Stimulated activated CD8-positive, alpha-beta memory T cell treated with anti-CD3 and anti-CD28 coated beads, Interleukin-4, amount 100 ng/mL, for 1 hour (primary cell): ENCODE data around the gene IL36A.

Experiments used
- DNase-seq, 2 donors: peaks; one replicate each; pipeline ENCODE4 v3.0.0-alpha.2; 2020; ENCODE audit warnings: low read depth in 2 of 2, low spot score in 1 of 2

Gene IL36A

DNA sequence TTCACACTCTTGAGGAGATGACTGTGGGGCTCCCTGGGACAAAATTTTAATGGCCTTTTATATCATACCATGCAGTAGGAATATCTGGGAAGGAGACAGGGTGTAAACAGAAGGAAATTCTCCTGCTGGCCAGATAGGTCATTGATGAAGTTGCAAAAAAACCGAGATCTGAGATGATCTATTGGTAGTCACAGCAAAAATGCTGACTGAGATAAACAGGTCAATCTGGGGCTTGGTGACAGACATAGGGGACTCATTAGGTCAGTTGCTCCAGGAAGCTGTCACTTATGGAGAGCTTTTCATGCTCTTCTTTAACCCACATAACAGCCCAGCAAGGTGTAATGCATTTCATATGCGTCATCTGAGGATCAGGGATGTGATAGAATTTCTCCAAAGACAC is 2.6 kb upstream of the IL36A start:
- no peak for DNase-seq

DNA sequence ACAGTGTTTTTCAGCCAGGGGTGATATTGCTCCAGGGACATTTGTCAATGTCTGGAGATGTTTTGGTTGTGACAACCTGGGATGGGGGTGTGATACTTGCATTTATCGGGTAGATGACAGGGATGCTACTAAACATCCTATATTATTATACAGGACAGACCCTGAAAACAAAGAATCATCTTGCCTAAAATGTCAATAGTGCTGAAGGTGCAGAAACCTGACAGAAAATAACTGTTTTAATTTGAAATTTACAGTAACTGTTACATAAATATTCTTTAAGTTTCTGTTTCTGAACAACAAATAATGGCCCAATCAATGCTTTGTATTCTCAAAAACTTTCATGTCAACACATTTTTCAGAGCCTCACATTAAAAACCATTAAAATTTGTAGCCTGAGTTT is 2.0 kb downstream of the IL36A start:
- DNase-seq = no peak

DNA sequence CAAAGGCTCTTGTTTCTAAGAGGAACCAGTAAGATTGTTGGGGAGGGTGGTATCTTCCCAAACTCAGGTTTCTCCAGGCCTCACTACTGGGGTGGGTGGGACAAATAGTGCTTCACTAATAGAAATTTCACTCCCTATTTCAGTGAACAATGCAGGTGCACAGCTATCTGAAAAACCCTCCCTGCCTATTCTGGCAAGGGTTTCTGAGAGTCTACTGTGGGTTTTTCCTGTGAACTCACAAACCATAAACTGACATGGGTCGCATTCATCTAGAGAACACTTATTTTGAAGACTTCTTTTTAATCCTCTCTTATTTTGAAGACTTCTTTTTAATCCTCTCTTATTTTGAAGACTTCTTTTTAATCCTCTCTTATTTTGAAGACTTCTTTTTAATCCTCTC is 4.4 kb downstream of the IL36A start:
- no peak for DNase-seq

DNA sequence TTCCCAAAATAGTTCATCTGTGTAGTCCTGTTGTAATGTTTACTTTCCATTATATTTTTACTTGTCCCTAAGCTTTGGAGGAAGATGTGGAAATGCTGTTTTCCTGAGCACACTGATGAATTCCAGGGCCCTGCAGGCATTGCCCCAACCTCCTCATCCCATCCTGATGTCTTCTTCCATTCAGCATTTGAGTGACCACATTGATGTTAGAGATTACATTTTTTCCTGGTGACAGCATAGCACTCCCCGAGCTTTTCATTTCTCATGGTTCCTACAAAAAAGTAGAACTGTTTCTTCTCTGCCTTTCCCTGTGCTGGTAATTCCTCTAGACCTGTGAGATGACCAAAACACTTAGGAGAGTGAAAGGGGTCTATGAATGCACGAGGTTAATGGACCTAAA is 4.8 kb downstream of the IL36A start:
- no peak for DNase-seq

DNA sequence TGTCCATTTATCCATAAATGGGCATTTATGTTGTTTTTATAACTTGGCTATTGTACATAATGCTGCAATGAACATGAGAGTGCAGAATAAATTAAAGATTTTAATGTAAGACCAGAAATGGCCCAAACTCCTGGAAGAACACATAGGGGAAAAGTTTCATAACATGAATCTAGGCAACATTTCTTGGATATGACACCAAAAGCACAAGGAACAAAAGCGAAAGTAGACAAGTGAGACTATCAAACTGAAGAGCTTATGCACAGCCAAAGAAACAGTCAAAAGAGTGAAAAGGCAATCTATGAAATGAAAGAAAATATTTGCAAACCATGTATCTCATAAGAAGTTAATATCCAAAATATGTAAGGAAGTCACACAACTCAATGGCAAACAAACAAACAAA is 5.8 kb downstream of the IL36A start:
- DNase-seq = no peak

DNA sequence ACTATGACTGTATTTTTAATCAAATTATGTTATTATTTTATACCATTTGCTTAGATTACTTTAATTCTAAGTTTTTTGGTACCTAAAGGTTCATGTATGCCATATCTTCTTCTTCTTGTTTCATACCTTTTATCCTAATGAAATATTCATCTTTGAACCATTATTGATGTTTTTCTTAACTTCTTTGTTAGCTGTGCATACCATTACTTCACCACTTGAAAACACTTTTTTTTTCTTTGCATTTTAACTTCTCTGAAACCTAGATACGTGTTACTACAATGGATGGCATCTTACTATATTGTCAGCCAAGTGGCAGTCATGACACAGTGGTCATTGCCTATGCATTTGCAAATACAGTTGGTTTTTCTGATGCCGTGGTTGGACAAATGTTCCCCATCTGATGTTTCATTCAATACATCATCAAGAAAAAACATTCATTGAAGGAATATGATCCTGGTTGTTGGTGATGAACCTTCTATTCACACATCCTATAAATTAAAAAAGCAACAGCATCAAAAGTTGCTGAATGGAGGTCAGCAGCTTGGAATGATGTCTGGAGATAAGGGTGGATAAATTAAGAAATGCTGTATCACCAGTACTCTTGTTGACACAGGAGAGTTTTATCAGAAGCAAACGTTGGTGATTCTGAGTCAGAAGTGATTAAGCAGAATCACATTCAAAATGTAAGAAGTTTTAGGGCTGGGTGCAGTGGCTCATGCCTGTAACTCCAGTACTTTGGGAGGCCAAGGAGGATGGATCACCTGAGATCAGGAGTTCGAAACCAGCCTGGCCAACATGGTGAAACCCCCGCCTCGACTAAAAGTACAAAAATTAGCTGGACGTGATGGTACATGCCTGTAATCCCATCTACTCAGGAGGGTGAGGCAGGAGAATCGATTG is 7.4 kb downstream of the IL36A start:
- no peak for DNase-seq

DNA sequence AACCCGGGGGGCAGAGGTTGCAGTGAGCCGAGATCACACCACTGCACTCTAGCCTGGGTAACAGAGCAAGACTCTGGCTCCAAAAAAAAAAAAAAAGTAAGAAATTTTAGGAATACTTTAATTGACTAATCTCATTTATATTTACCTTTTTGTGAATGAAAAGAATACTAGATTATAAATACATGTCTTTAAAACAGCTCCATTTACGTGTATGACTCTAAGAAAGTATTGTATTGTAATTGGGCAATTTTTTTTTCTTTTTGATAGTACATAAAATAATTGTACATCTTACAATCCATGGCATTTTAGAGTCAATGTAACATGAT is 8.0 kb downstream of the IL36A start:
- DNase-seq = no peak

DNA sequence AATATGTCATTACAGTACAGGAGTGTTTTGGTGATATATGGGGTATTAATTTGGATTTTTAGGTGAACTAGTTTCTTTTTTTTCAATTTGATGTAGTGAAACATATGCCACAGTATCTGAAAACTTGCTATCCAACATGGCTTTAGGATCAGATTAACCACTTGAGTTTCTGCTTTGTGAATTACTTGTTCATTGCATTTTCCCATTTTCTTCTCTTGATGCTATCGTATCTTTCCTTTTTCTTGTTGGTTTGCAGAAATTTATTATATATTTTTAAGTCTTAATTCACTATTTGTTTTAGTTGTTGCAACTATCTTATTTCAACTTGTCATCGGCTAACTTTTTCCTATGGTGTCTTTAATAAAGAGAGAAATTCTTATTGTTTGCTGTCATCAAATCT is 8.8 kb downstream of the IL36A start:
- no peak for DNase-seq

DNA sequence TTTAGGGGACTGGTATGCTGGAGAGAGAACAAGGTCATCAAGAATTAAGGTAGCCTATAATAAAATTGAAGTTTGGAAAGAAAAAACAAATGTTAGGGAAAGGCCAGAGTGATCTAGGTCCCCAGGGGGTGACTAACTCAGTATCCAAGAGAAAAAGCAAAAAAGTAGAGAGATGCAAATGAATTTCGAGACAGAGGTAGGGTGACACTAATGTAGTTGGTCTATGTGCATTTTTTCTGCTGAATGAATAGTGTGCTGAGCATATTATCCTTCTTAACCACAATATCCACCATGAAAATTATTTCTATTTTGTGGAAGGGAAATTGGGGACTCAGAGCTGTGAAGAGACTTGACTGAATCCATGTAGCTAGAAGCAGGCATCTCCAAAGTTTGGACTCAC is 9.8 kb downstream of the IL36A start:
- DNase-seq = no peak

DNA sequence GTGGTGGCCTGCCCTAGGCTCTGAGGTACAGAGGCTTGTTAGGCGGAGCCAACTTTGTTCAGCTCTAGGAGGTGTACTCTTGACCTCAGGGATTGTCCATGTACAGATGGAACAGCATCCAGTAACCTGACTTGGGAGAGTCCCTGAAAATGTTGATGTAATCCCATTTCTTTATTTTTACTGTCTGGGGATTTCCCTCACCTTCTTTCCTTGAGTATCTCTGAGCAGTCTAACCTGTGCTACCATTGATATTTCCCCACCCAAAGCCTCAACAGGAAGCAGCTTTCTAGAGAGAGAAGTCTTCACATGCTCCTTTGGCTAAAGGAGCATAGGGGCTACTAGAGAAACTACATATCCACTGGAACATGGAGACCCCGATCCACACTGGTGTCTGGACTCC is 10.4 kb downstream of the IL36A start:
- DNase-seq = no peak

DNA sequence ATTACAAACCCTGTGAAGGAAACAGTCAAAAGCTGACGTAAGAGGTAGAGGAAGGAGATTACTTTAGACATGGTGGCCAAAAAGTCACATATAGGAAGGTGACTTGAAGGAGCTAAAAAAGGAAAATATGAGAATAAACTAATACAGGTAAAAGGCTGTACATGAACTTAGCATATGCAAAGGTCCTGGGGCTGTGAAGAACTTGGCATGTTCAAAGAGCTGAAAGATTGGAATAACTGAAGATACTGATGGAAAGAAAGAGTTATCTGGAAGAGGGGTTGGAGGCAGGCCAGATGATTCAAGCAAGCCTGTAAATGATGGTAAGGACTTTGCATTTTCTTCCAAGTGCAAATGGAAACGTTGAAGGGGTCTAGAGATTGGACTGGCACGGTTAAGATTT is 13.2 kb downstream of the IL36A start:
- DNase-seq = no peak

DNA sequence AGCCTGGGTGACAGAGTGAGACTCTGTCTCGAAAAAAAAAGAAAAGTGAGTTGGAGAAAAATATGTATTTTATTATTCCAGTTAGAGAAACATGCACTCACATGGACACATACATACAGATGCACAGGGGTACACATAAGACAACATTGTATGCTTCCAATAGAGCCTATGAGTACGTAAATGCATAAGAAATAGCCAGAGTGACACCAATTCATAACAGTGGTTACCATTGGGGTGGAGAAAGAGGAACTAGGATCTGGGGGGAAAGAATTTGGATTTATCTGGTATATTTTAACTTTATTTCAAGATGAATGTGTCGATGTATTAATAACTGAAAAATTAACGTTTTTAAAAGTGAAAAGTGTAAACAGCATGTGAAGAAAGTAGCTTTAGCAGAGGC is 16.1 kb downstream of the IL36A start:
- no peak for DNase-seq

DNA sequence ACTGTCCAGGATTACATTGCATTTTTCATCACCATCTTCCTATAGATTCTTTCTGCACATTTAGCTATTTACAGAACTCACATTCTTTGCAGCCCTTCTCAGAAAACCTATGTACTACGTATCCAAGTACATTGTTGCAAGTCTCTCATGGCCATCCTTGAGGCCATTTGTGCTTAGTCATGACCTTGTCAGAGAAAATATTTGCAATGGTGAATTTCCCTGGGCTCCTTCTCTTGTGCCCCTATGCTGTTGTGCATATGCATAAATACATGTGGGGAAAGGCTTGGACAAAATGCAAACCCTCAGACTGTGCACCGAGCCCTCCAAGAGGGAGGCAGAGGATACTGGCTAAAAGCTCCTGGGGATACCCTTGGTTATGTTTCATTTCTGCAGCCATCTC is 19.5 kb downstream of the IL36A start:
- DNase-seq = no peak

DNA sequence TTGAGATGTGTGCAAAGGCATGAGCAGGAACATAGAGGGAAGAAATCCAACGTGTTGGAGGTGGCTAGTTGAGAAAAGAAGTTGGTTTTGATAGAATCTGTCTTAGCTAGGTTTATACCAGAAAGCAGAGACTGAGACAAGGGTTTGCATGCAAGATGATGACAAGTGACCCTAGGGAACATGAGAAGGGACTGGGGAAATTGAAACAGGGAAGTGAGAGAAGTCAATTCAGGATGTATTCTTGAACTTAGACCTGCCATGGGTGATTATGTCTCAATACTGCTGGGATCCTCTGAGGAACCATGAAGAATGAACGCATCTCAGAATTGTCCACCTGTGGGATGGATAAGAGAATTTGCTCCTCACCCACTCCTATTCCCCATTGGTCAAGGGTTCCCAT is 20.5 kb downstream of the IL36A start:
- no peak for DNase-seq

DNA sequence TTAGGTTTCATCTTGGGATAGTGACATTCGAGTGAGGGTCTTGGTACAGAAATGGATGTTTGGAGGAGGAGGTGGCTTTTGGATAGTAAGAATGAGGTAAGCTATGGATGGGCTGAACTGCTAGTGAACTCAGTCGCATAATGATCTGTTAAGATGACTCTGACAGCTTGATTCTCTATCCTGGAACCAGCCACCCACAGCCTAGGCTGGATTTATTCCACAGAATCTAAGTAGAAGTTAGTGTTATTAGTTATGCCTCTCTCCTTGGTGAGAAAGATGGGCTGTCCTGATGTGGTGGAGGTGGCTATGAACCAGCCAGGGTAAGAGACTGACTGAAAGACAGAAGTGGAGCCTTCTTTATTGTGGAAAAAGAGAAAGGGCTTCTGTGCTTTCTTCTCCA is 22.4 kb downstream of the IL36A start:
- no peak for DNase-seq

DNA sequence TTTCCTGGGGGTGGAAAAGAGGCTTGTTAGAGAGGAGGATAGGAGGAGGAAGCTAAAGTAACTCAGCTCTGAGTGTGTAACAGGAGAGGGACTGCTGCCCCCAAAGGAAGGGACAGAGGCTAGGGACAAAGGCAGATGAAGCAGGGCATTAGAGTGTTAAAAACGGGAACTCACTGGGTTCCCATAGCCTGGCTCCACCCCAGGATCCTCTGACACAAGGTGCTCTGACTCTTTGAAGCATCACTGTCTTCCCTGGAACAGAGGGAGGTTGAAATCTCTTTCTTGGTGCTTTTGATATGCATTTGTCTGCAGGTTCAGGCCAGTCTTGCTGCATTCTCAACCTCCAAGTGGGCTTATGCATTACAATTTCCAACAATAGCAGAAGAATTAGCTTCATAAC is 22.9 kb downstream of the IL36A start:
- DNase-seq = no peak

DNA sequence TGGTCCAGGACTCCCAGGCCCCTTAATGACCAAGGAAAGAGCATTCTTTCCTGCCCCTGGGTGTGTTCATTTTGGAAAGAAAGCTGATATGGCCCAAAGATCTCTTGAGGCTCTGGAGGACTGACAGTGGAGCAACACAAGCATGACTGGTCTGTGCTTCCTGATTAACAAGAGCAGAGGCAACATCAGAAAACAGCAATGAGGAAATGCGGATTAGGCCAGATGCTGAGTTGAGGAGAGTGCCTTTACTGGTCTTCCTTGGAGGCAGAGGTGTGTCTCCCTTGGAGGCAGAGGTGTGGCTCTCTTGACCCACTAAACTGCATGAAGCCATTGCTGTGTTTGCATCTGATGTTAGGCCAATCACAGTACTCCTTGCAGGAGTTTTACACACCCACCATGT is 27.5 kb downstream of the IL36A start:
- no peak for DNase-seq

DNA sequence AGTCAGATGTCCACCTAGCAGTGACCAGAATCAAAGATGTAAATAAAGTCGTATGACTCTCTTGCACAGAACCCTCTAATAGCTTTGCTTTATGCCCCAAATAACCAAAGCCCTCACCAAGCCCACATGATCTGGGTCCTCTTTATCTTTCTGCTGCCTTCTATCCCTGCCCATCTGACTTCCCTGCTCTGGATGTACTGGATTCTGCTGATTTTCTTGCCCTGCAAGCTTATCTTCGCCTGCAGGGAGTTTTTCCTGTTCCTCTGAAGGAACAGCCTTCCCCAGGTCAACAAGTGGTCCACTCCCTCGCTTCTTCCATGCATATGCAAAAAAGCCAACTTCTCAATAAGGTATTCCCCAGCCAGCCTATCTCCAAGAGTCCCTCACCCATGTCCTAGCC is 28.8 kb downstream of the IL36A start:
- DNase-seq = no peak

DNA sequence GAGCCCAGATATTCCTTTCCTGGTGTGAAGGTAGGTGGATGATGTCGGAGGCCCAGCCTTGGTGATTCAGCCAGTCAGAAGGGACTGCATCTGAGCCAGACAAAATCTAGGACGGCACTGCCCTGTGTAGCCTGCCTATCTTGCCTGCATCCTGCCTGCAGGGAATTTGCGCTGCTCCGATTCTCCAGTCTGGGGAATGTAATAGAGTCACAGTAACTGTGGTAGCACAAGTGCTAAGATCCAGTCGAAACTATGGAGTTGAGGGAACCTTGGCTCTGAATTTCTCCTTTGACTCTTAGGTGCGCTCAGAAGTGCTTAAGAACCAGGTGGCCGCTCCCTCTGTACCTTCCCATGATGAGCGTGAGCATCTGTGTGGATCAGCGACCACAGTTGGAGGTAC is 31.5 kb downstream of the IL36A start:
- DNase-seq = no peak

DNA sequence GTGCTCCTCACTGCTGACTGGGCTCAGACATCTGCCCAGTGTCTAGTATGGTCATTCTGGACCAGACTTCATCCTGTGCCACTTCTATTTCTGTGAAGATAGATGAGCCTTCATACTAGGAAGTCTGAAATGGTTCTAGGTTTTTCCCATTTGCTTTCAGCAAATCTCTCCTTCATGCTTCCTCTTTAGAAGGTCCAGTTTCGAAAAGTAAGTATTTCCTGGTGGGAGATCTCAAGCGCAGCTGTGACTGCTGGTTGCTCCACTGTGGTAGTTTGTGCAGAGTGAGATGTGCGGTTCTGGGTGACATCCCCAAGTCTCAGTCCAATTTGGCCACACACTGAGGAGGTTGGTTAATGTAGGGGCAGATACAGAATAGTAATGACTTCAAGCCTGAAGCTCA is 33.0 kb downstream of the IL36A start:
- DNase-seq = no peak

DNA sequence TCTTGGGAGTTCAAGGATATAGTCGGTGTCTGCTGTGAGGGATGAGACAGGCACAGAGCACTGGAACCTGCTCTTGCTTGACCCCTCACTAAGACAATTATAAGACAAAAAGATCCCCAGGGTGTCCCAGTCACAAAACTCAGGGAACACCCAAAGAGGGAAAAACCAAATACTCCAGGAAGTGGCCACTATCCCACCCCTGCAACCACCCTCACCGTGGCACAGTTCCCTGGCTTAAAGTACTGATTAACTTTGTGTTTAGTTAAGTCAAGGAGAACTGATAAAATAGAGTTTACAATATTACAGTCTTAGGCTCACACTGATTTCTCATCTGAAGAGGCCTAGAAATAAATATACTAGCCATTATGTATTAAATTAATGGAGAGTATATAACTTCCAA is 33.9 kb downstream of the IL36A start:
- no peak for DNase-seq

DNA sequence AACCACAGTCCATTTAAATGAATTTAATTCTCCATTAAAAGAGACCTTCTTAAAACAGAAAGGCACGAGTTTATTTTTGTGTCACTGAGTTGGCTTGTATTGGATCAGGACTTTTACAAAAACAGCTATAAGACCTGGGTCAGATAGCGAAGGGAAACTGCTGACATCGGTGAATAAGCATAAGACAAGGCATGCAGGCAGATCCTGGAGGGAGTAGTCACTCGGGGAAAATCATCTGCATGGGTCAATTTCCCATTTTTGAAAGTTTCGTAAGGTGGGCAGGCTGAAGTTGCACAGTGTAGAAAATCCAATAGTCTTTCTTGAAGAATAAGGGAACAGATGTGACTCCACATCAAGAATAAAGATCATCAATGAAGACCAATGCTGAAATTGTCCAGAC is 34.5 kb downstream of the IL36A start:
- no peak for DNase-seq

DNA sequence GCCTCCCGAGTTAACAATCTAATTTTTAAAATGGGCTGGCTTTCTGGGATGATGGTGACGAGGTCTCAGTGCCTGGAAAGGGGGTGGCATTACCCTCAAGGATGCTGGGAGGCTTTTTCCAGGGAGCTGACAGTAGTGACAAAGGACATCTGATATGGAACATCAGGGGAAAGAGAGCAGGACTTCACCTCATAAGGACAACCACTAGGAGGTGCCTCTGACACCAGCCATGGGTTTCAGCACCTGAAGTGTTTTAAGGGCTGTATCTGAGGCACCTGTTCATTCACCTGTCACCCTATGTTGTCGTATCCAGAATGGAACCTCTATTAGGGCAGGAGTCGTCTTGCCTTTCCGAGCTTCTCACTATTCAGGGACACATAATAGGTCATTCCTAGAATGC is 36.6 kb downstream of the IL36A start:
- DNase-seq = no peak

DNA sequence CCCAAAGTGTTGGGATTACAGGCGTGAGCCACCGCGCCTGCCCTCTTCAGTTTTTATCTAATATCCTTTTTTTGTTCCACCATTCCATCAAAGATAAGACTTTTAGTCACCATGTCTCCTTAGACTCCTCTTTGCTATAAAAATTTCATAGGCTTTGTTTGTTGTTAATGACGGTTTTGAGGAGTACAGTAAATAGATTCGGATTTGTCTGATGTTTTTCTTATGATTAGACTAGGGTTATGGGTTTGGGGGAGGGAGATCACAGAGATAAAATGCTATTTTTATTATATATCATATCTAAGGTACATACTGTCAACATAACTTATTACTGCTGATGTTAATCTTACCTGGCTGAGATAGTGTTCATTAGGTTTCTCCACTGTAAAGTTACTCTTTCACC is 41.2 kb downstream of the IL36A start:
- no peak for DNase-seq
